Activated CD4-positive, CD25-positive, alpha-beta regulatory T cell treated with anti-CD3 and anti-CD28 coated beads, Interleukin-2, amount 50 U/mL, for 24 hours (primary cell): ENCODE data around the gene CLDN22.
"Not testable (repeated sequence)": the region's sequence is repeated elsewhere in the genome, so short reads cannot be mapped to it uniquely, and the experiment has no call there.

Experiments
- ATAC-seq, 2 donors: fragments of 150-1000 bp; cut with Tn5 transposase; one replicate each; pipeline ENCODE4 v1.10.0; 2021; ENCODE audit warnings: mild to moderate bottlenecking in 1 of 2, moderate library complexity in 1 of 2

CLDN22 gene

DNA sequence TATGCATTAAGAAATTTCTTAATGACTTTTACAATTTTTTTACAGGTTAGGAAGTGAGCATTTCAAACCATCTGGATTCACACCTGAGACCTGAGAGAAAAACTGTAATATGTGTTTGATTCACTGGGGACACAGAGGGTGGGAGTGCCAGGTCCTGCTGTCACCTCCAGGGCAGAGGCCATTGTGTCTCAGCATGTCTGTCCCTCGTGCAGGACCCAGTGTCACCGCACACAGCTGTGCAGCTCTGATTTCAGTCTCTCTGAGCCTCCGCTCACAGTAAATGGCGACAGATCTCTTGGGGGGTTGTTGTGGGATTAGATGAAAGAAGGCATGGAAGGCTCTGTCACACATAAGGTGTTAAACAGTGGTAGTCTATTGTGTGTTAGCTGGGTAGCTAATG is 25.2 kb upstream of the CLDN22 start:
- ATAC-seq, result no peak

DNA sequence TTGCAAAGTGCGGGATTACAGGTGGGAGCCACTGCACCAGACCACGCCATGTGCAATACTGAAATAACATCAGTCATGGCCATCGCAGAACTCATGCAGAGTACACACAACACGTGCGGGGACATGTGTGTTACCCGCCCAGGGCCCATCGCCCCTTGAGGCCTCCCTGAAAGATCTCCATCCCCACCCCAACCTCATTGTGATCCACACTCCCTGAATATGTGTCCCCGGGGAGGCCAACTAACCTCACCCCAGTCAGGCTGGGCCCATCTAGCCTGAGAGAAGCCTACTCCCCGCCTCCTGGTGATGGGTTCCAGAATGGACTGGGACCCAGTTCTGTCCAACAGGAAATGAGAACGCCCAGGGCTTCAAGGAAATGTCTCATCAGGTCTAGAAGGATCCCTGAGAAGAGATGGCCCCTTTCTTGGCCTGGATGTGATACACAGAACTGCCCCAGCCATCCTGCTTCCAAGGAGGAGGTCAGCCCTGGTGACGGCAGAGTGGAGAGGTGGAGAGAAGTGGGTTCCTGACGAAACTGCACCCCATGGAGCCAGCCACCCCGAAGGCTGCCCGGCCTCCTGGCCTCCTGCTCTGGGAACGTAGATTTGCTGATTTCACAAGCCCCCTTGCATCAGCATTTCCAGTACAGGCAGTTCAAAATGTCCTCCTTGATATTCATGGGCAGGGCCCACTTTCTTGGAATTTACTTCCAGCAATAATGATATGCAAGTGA is 24.6 kb upstream of the CLDN22 start:
- ATAC-seq, result no peak

DNA sequence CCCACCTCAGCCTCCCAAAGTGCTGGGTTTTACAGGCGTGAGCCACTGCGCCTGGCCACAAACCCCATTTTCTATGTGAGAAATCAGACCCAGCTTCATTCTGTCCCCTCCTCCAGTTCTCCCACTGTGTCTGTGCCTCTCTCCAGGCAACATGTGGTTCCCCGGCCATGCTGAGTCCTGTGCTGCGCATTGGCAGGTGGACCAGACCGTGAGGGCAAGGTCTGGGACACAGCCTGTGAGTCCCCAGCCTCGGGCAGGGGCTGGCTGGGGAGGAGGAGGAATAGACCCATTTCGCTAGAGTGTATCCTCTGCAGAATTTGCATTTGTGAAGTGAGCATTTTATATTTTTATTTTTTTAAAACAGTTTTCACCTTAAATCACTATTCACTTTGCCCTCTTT is 23.7 kb upstream of the CLDN22 start:
- no peak for ATAC-seq

DNA sequence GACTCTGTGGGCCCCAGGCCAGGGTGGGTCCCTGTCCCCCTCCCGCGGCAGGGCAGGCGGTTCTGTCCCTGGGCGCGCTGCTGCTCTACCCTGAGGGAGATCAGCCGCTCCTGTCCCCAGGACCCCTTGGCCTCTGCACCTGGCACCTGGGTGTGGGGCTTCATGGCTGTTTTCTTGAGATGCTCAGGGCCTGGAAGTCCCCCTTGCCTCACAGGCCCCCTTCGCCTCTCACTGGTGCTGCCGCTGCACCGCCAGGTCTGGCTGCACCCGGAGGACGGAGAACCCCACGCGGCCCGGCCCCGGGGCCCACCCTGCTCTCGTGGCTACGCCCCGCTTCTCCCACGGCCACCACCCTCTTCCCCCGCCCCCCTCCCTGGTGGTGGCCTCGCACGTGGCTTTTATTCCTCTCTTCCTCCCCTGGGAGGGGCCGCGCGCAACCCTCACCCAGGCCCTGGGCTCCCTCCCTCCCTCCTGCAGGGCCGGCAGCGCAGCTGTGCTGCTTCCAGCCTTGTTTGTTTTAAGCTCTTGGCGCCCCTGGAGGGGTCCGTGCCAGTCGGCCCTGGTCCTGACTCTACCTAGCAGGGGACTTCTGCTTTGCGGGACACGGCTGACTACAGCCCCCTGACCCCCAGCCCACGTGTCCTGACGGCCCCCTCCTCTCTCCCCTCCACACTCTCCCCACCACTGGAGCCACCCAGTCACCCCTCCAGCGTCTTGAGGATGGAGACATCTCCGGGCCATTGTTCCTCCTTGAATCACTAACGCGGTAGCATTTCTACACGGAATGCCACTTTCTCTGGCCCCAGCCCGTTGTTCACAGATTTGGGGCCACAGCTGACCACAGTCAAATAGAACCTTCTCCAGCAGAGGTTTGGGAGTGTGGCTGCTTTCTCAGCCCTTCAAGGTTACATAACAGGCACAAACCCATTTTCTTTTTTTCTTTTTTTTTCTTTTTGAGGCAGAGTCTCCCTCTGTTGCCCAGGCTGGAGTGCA is 22.8 kb upstream of the CLDN22 start:
- ATAC-seq, result no peak

DNA sequence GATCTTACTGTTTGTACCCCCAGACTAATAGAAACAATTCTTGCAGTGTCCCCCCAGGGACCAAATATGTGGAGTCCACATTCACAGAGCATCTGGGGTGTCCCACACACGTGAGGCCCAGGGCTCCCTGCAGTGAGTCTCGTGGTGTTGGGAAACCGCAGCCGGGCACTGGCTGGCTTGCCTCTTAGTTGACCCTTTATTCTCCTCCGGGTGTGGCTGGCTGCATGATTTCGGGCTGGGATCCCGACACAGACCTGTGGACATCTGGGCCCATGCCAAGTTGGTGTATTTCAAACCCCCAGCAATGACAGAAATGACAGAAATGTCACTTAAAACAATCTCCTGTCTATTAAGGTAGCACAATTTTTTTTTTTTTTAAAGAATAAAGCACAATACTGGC is 17.8 kb upstream of the CLDN22 start:
- ATAC-seq, result no peak

DNA sequence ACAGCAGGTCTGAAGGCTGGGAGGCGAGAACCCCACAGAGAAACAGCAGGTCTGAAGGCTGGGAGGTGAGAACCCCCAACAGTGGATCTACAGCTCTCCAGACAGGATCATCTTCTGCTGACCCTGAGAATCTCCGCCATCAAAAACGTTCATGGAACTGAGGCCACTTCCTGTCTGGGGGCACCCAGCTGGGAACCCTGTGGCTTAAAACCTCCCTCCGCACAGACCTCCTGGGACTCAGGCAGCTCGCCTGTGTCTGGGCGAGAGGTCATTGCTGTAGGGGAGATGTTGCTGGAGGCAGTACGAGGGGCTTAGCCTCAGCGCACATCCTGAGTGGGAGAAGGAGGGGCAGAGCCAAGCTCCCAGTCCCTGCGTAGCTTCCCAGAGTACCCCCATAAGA is 17.3 kb upstream of the CLDN22 start:
- no peak for ATAC-seq

DNA sequence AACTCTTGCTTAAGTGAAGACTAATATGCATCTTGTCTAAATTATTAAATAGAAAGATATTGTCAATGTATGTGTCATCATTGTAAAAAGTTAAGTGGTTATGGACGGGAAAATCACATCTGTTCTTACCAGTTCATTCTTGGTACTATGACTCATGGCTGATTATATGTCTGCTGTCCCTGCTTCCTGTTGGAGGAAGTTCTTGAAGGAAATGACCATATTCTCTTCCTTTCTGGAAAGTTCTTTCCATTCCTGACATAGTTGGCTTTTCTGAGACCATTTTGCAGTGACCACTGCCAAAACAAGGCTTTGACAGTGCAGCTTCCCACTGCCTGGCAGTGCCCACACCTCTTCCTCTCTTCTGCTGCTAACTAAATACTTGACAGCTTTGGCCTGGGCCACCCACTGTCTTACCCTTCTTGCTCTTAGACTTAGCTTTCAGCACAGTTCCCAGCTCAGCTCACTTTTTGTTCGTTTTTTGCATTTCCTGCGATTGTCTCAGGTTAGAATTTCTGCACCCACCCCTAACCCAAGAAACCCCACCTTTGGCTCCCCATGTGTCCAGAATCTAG is 15.4 kb upstream of the CLDN22 start:
- peak; percentile 48 to 64 for ATAC-seq

DNA sequence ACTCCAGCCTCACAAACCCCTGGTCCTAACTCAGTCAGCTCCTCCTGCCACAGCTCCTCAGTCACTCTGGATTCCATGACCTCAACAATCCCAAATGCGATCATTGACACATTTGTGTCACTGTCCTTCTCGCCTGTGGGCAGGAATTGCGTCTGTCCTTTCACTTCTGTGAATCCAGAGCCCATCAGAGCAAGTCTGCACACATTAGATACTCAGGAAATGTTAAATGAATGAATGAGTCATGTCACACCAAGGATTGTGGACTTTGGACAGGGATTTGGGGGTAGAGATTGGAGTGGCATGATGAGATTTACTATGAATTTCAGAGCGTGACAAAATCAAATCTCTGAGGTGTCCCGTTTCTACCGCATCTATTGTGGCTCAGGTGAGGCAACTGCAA is 13.9 kb upstream of the CLDN22 start:
- ATAC-seq, result no peak

DNA sequence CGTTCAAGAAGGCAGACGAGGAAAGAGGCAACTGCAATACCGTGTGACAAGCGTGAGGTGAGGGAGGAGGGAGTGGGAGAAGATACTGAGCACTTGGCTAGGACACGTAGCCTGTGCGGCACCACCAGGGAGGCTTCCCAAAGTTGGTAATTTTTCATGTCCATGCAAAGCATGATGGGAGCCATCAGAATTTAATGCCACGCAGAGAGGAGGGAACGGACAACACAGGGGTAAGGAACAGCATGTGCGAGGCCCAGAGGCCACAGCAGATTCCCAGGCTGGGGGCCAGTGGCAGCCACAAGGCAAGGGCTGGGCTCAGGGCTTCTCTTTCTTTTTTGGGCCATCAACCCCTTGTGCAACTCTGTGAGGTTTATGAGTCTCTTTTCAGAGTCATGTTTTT is 13.1 kb upstream of the CLDN22 start:
- ATAC-seq, result no peak

DNA sequence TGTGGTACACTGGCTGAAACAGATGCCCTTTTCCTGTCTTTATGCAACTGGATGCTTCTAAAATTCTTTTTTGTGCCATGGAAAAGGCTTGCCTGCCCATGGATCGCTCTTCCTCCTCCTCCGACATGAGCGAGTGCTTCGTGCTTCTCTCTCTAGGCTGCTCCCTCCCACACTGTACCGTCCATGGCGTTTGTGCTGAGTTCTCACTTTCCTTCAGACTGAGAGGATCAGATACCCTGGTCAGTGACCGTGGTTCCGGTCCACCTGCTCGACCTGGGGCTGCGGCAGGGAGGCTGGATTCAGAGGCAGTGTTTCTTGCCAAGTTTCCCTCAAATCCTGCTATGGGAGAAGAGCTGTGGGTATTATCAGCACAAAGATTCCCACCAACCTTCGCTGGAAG is 12.4 kb upstream of the CLDN22 start:
- no peak for ATAC-seq

DNA sequence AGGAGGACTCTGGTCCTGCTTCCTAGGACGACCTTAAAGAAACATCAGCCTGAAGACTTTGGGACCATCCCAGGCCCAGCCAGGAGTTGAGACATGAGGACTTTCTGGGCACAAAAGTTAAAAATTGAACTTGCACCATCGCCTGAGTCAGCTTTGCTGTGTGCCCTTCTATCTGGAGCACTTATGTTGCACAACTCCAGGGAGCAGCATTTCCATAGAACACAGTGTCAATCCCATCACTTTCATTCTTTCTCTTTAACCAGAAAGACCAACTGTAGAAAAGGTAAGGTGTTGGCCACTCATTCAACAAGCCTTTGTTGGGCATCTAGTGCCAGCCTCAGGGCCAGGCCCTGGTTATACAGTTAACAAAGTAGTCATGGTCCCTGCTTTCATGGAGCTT is 10.8 kb upstream of the CLDN22 start:
- ATAC-seq, result no peak

DNA sequence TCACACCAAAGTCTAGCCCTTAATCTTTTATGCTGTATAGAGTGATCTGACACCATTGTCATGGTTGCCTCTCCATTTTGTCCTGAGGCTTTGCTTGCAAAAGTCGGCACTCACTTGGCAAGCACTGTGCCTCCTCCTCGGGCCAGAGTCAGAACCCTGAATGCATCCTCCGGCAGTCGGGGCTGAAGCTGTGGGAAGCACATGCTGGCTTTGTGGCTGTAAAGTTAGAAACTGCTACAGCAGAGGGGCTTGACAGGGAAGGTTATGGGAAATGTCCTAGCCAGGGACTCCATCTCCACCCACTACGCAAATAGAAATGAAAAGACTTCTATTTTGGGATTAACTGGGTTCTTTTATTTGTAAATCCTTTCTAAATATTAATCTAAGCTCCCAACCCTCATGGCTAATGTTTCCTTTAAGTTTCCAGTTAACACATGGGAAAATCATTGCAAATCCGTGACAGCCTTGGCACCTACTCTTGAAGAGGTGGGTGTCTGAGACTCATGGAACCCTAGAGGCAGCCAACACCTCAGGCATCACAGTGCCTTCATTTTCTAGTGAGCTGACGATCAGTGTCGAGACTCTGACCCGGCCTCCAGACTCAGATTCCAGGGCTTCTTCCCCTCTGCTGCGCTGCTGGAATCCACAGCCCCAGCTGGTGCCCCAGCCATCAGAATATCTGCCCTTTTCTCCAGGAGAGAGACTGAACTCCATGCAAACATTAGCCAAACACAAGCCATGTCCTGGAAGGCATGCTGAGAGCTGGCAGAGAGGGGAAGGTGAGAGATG is 10.1 kb upstream of the CLDN22 start:
- ATAC-seq, result no peak

DNA sequence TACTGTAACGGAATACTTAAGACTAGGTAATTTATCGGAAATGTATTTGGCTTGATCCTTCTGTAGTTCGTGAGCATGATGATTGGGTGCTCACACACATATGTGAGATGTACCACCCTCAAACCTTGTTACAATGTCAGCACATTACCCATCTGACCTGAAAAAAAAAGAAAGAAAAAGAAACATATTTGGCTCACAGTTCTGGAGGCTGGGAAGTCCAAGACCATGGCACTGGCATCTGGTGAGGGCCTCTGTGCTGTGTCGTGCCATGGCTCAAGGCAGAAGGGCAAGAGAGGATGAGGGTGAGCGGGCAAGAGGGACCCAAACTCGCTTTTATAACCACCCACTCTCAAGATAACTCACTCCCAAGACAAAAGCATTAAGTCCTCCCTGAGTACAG is 9.2 kb upstream of the CLDN22 start:
- ATAC-seq, result no peak

DNA sequence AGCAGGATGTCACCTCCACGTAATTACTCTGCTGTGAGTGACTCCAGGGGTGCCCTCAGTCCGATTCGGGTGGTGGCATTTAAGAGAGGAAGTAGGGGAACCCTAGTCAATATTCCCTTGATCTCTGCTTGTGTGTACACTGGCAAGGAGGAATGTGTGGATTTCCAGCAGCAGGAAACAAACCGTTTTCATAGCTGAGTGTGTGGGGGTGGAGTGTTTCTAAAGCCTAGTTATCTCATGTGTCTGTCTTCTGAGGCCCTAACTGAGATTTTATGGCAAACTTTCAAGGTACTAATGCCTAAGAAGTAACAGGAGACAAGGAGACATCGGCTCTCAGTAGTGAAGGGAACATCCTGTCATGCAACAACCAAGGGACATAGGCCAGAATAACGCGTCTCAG is 8.8 kb upstream of the CLDN22 start:
- no peak for ATAC-seq

DNA sequence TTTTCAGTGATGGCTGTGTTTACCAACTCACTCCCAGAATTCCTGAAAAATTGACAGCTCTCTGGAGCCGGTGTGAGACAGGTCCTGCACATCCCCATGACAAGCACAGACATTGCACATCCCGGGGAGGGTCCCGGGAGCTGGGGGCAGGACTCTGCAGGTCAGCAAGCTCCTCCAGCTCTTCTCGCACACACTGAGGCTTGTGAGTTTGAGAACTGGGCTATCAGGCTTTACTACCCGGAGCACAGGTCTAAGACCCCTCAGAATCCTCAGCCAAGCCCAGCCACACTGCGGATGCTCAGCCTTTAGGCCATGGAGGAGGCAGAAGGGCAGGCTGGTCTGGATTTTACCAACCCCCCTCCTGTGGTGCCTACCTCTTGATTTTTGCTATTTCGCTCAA is 7.8 kb upstream of the CLDN22 start:
- ATAC-seq, result no peak

DNA sequence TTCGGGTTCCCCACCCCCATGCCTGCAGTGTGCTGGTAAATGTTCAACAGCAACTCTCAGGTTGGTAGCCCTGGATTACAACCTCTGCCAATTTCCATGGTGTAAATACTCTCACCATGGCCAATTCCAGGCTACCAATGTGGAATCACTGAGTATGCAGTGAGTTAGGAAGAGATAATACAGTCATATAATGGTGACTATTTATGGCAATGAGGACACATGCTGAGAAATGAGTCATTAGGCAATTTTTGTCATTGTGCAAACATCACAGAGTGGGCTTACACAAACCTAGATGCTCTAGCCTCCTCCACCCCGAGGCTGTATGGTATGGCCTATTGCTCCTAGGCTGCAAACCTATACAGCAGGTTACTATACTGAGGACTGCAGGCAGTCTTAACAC is 6.8 kb upstream of the CLDN22 start:
- no peak for ATAC-seq

DNA sequence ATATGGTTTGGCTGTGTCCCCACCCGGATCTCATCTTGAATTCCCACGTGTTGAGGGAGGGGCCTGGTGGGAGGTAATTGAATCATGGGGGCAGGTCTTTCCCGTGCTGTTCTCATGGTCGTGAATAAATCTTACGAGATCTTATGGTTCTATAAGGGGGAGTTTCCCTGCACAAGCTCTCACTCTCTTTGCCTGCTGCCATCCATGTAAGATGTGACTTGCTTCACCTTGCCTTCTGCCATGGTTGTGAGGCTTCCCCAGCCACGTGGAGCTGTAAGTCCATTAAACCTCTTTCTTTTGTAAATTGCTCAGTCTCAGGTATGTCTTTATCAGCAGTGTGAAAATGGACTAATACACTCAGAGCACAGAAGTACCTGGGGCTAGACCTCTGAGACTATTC is 6.3 kb upstream of the CLDN22 start:
- not testable (repeated sequence) for ATAC-seq

DNA sequence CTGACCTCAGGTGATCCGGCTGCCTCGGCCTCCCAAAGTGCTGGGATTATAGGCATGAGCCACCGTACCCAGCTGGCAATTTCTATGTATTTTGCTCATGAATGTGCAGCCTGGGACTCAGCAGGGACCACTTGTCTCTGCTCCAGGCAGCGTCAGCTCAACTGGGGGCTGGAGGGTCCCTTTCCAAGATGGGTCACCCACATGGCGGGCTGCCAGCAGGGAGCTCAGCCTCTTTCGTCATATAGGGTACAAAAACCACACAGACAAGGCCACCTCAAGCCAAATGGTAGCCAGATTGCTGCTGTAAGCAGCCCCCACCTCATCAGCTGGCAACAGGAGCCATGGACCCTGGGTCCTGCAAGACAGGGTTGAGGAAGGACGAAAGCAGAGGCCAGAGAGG is 4.5 kb upstream of the CLDN22 start:
- ATAC-seq, result no peak

DNA sequence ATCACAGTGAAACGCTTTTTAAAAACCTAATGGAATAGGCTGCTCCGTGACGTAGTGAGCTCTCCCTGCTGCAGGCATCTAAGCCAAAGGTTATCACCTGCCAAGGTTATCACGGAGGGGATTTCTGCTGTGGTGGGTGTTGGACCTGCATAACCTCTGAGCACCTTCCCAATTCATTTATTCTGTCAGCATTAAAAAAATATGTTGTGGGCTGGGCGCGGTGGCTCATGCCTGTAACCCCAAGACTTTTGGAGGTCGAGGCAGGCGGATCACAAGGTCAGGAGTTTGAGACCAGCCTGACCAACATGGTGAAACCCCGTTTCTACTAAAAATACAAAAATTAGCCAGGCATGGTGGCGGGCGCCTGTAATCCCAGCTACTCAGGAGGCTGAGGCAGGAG is 4.0 kb upstream of the CLDN22 start:
- not testable (repeated sequence) for ATAC-seq

DNA sequence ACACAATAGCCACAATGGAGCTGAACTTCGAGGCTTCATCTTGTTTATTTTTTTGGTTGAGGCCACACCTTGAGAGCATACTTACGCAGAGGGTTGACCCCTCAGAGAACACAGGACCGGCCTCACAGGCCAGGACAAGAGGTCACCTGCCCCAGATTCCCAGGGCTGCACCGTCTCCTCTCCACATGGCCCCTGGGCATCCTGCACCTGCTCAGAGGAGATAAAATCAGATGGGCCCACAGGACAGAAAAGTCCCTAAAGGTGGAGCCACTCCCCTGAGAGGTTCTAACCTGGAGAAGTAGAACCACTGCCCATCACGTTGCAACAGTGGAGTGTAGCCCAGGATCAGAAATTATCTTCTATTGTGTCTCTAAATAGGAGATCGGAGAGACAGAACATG is 3.2 kb upstream of the CLDN22 start:
- ATAC-seq, result no peak

DNA sequence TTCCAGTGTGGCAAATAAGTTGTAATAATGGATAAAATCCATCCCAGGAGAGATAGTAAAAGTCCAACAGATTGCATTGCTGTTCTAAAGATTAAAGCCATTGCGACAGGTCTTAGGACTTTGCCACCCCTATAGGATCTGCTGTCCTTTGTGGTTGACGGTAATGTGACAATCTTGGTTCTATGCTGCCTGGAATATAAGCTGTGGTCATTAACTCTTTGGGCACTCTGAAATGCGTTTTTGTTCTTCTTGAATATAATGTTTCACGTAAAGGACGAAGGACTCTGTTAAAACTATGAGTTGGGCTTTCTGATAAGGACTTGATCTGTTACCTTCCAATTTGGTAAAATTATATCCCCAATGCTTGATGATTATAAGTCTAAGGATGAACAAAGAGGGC is 2.2 kb upstream of the CLDN22 start, which contains the start of gene CLDN24:
Gene CLDN24, minus strand, starts transcription at position 101 of the 400 bp plus-strand sequence. Its CDS starts 0 bp downstream, at position 101.
- ATAC-seq, result no peak

DNA sequence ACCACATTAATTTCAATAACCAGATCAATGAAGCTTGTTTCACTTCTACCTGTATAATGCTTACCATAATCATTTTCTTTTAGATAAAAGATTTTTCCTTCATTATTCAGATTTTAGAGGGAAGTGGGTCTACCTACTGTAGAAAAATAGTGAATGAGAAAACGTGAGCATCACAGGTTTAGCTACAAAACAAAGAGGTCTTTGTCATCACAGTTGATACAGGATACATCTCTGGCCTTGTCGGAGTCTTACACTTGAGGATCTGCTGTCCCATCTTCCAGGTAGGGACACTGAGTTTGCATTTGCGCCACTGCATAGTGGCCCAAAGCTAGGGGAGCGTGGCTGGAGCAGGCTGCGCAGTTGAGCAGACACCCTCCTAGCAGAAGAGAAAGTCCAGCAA is 1.4 kb upstream of the CLDN22 start:
- no peak for ATAC-seq

DNA sequence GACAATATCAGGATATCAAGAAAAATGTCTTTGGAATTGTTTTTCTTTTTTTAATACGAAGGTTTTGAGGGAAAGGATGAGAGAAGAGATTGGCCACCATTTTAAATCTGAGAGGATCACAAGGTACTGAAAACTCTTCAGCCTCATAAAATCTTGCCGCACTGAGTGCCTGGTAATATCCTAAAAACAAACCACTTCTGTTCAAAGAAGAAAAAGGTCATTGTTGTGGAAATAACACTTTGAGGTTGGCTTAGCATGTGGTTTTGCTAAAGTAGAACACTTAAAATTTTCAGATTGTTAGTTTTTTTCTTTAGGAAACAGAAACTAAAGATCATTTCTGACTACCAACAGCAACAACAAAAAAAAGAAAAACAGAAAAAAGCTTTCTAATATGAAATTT is 1.0 kb upstream of the CLDN22 start:
- ATAC-seq, result no peak
